GM12874 (cell line): Measurements from ENCODE around the gene NEK10.

Experiments used
- TF ChIP-seq, protein P1 (sequence below): IDR thresholded peaks from 2 replicates; pipeline ENCODE4 v1.5.1; 2011; ENCODE audit warnings: low read depth, mild to moderate bottlenecking, control low read depth, low read length, moderate library complexity; ENCODE audit not compliant: insufficient read depth

The NEK10 gene

DNA sequence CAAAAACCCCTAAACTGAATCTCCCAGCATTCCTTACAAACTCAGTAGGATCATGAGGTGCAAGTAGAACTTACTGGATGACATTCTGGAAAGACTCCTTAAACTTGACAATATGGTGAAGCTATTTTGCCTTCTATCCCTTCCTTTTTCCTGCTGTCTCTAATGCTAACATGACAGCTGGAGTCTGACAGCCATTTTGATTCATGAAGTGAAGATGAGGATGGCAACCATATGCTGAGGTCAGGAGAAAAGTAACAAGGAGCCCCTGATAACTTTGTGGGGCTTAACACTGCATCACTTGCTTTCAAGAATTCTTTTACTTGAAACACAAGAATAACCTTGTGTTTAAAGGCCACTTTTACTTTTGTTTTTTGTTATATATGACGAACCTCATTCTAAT lies 15.0 kb upstream of the NEK10 start:
- TF ChIP-seq, protein P1, sequence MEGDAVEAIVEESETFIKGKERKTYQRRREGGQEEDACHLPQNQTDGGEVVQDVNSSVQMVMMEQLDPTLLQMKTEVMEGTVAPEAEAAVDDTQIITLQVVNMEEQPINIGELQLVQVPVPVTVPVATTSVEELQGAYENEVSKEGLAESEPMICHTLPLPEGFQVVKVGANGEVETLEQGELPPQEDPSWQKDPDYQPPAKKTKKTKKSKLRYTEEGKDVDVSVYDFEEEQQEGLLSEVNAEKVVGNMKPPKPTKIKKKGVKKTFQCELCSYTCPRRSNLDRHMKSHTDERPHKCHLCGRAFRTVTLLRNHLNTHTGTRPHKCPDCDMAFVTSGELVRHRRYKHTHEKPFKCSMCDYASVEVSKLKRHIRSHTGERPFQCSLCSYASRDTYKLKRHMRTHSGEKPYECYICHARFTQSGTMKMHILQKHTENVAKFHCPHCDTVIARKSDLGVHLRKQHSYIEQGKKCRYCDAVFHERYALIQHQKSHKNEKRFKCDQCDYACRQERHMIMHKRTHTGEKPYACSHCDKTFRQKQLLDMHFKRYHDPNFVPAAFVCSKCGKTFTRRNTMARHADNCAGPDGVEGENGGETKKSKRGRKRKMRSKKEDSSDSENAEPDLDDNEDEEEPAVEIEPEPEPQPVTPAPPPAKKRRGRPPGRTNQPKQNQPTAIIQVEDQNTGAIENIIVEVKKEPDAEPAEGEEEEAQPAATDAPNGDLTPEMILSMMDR, result no peak

- TF ChIP-seq, protein P1, result no peak
Measured at GRCh38 chr3:27380433-27381357, 11.5 kb upstream of the NEK10 start.

GRCh38 chr3:27378331-27378730 lies 9.1 kb upstream of the NEK10 start:
- TF ChIP-seq, protein P1, result no peak

GRCh38 chr3:27376109-27376772 lies 7.1 kb upstream of the NEK10 start:
- TF ChIP-seq, protein P1, result no peak

GRCh38 chr3:27366062-27366591 lies 3.1 kb downstream of the NEK10 start:
- TF ChIP-seq, protein P1, result no peak

DNA sequence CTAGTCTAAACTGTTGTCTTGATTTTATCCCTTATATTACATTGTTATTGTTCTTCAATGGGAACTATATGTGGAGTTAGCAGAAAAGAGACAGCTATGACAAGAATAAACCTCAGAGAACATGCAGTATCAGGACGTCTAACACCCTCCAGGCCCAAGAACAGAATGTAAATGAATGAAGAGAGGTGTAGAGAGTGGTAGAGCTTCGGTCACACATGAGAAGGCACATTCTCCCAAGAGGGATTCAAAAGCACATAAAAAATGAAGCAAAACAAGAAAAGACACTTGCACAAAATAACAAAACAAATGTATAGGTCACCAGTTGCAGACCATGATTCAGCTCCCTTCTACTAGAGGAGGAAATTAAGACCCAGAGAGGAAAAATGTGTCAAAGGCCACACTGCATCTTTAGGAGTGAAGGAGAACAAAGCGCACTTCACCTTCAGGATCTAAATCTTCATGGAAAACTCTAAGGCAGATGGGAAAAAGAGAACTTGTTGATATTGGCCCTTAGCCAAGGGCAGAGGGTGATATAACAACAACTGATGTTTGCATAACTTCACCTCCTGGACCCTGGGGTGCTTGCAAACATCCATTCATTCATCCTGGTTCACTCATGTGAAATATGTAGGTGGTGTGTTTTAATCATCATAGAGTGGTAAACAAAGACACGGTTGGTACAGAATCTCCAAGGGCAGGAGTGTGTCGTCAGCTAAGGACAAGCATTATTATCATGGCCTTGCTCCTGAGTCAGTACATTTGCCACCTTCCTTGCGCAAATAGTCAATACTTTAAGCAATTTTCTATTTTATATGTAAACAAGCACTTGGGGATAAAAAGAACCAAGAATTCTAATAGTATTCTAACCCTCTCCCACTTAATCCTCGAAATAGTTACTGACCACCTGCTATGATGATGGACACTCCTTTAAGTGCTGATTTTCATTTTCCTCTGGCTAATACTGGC lies 8.8 kb downstream of the NEK10 start:
- TF ChIP-seq, protein P1, result no peak
